H9 (cell line): Measurements from ENCODE around the gene MAP3K7. TPM values are rescaled to one million over a fixed set of nuclear protein-coding genes. Genes with fewer than 3 reads are reported as not detected.

ENCODE experiments used
- DNase-seq: peaks from one replicate; pipeline ENCODE4 v3.0.0-alpha.2; 2017
- H2AFZ ChIP-seq: one replicate; pipeline ENCODE4 v1.6.1; 2013; ENCODE audit warnings: mild to moderate bottlenecking, low read length, control low read depth, moderate library complexity
- H2AK5ac ChIP-seq: 2 replicates; pipeline ENCODE4 v1.6.1; 2013; ENCODE audit warnings: low read length, control low read depth, mixed read lengths; ENCODE audit not compliant: insufficient read length
- H2BK120ac ChIP-seq: one replicate; pipeline ENCODE4 v1.6.1; 2013; ENCODE audit warnings: low read depth, mild to moderate bottlenecking, low read length, control low read depth, inconsistent platforms; ENCODE audit not compliant: poor library complexity, severe bottlenecking
- H2BK12ac ChIP-seq: 2 replicates; pipeline ENCODE4 v1.6.1; 2013; ENCODE audit warnings: low read length, control low read depth, mixed read lengths, low read depth; ENCODE audit not compliant: insufficient read length
- H2BK15ac ChIP-seq: 2 replicates; pipeline ENCODE4 v1.6.1; 2013; ENCODE audit warnings: low read depth, low read length, control low read depth
- H2BK20ac ChIP-seq: one replicate; pipeline ENCODE4 v1.6.1; 2013; ENCODE audit warnings: low read depth, mild to moderate bottlenecking, low read length, control low read depth, inconsistent platforms; ENCODE audit not compliant: poor library complexity, severe bottlenecking
- H2BK5ac ChIP-seq: 2 replicates; pipeline ENCODE4 v1.6.1; 2013; ENCODE audit warnings: low read length, control low read depth, mixed read lengths; ENCODE audit not compliant: insufficient read length
- H3K14ac ChIP-seq: 2 replicates; pipeline ENCODE4 v1.6.1; 2013; ENCODE audit warnings: low read length, control low read depth; ENCODE audit not compliant: insufficient read depth
- H3K18ac ChIP-seq: 2 replicates; pipeline ENCODE4 v1.6.1; 2013; ENCODE audit warnings: low read depth, mild to moderate bottlenecking, mixed read lengths, low read length, control low read depth; ENCODE audit not compliant: insufficient read length
- H3K23ac ChIP-seq: 2 replicates; pipeline ENCODE4 v1.6.1; 2013; ENCODE audit warnings: low read length, control low read depth, mixed read lengths, low read depth; ENCODE audit not compliant: insufficient read length
- H3K23me2 ChIP-seq: 2 replicates; pipeline ENCODE4 v1.6.1; 2013; ENCODE audit warnings: low read depth, mild to moderate bottlenecking, mixed read lengths, low read length, control low read depth; ENCODE audit not compliant: insufficient read length, poor library complexity, severe bottlenecking
- H3K27ac ChIP-seq: 2 replicates; pipeline ENCODE4 v1.5.1; 2013; ENCODE audit warnings: low read length, control low read depth, mixed read lengths, low read depth; ENCODE audit not compliant: insufficient read length
- H3K27me3 ChIP-seq: 2 replicates; pipeline ENCODE4 v1.6.1; 2013; ENCODE audit warnings: low read length, control low read depth, inconsistent platforms; ENCODE audit not compliant: insufficient read depth
- H3K4ac ChIP-seq: 2 replicates; pipeline ENCODE4 v1.6.1; 2013; ENCODE audit warnings: low read depth, mild to moderate bottlenecking, control low read depth, inconsistent platforms, low read length, moderate library complexity
- H3K4me1 ChIP-seq: 2 replicates; pipeline ENCODE4 v1.6.1; 2013; ENCODE audit warnings: low read length, control low read depth, inconsistent platforms; ENCODE audit not compliant: insufficient read depth
- H3K4me2 ChIP-seq: 2 replicates; pipeline ENCODE4 v1.6.1; 2013; ENCODE audit warnings: low read length, control low read depth, mixed read lengths; ENCODE audit not compliant: insufficient read length, insufficient read depth
- H3K56ac ChIP-seq: 2 replicates; pipeline ENCODE4 v1.6.1; 2013; ENCODE audit warnings: low read depth, mild to moderate bottlenecking, mixed read lengths, low read length, control low read depth; ENCODE audit not compliant: insufficient read length
- H3K79me1 ChIP-seq: 2 replicates; pipeline ENCODE4 v1.6.1; 2013; ENCODE audit warnings: low read depth, mild to moderate bottlenecking, moderate library complexity, low read length, control low read depth, inconsistent platforms; ENCODE audit not compliant: insufficient read depth, poor library complexity, severe bottlenecking
- H3K79me2 ChIP-seq: 2 replicates; pipeline ENCODE4 v1.6.1; 2013; ENCODE audit warnings: low read length, control low read depth, inconsistent platforms; ENCODE audit not compliant: insufficient read depth
- H3K9ac ChIP-seq: 2 replicates; pipeline ENCODE4 v1.6.1; 2013; ENCODE audit warnings: low read length, control low read depth, mixed read lengths; ENCODE audit not compliant: insufficient read length; ENCODE audit errors: extremely low read depth
- H3K9me3 ChIP-seq: one replicate; pipeline ENCODE4 v1.6.1; 2013; ENCODE audit warnings: low read depth, low read length, inconsistent platforms; ENCODE audit not compliant: control insufficient read depth
- H3T11ph ChIP-seq: one replicate; pipeline ENCODE4 v1.6.1; 2013; ENCODE audit warnings: mild to moderate bottlenecking, low read length, control low read depth, inconsistent platforms
- H4K20me1 ChIP-seq: one replicate; pipeline ENCODE4 v1.6.1; 2013; ENCODE audit not compliant: control insufficient read depth, insufficient read length, insufficient read depth
- H4K5ac ChIP-seq: 2 replicates; pipeline ENCODE4 v1.6.1; 2013; ENCODE audit warnings: low read depth, mild to moderate bottlenecking, mixed read lengths, low read length, control low read depth; ENCODE audit not compliant: insufficient read length
- H4K8ac ChIP-seq: replicated peaks from 2 replicates; pipeline ENCODE4 v1.6.1; 2013; ENCODE audit warnings: low read length, control low read depth, mixed read lengths, low read depth; ENCODE audit not compliant: insufficient read length
- H4K91ac ChIP-seq: 2 replicates; pipeline ENCODE4 v1.6.1; 2013; ENCODE audit warnings: low read depth, mild to moderate bottlenecking, moderate library complexity, mixed read lengths, low read length, control low read depth; ENCODE audit not compliant: insufficient read length
- H3K27ac Mint-ChIP-seq, 3 experiments: 2 replicates in 2 of 3; 3 replicates in 1 of 3; pipeline ENCODE4 v1.8.0; 2020 to 2021; ENCODE audit warnings: mixed read lengths in 3 of 3, mild to moderate bottlenecking in 1 of 3, moderate library complexity in 1 of 3
- H3K27me3 Mint-ChIP-seq: 2 replicates; pipeline ENCODE4 v1.8.0; 2021; ENCODE audit warnings: low read depth, mild to moderate bottlenecking, moderate library complexity, mixed read lengths
- H3K36me3 Mint-ChIP-seq, 3 experiments: 2 replicates in 2 of 3; 3 replicates in 1 of 3; pipeline ENCODE4 v1.8.0; 2020 to 2021; ENCODE audit warnings: low read depth in 3 of 3, mixed read lengths in 3 of 3; ENCODE audit not compliant: insufficient read depth in 1 of 3
- H3K4me1 Mint-ChIP-seq, 2 experiments: 2 replicates each; pipeline ENCODE4 v1.8.0; 2020; ENCODE audit warnings: mixed read lengths in 2 of 2
- H3K4me3 Mint-ChIP-seq, 2 experiments: 2 replicates in 1 of 2; 3 replicates in 1 of 2; pipeline ENCODE4 v1.8.0; 2020 to 2021; ENCODE audit warnings: mild to moderate bottlenecking in 2 of 2, mixed read lengths in 2 of 2, moderate library complexity in 1 of 2
- H3K9me3 Mint-ChIP-seq, 2 experiments: 2 replicates in 1 of 2; 3 replicates in 1 of 2; pipeline ENCODE4 v1.8.0; 2020; ENCODE audit warnings: mild to moderate bottlenecking in 2 of 2, mixed read lengths in 2 of 2, moderate library complexity in 1 of 2
- CTCF ChIP-seq: fragments of 200-600 bp; sonication (generic); conservative IDR thresholded peaks from 3 replicates; pipeline ENCODE4 v1.8.0; 2021; ENCODE audit warnings: antibody characterized with exemption, mild to moderate bottlenecking
- whole genome bisulfite sequencing: extraction: QIAGEN DNeasy Blood & Tissue Kit; methylation state at CpG from one replicate; pipeline ENCODE4 v1.1.7; 2013; ENCODE audit warnings: missing lambda C conversion rate, low lambda C conversion rate, mixed read lengths; ENCODE audit not compliant: insufficient read length; ENCODE audit errors: extremely low coverage; 5-methylcytosine and 5-hydroxymethylcytosine counted together
- total RNA-seq: library from RNA; stranded (reverse); gene quantifications from 2 replicates; pipeline ENCODE4 v1.2.1, GENCODE V29; 2021

Gene MAP3K7
- total RNA-seq, 1 experiment from 2014 or later, result 31.3 TPM

GRCh38 chr6:90492369-90492768 lies 94.5 kb downstream of the MAP3K7 start:
- H2BK5ac ChIP-seq, result no peak overlapping the region
- Mint-ChIP-seq H3K27ac (no peak overlapping the region), H3K9me3 (no peaks in the 10 kb centered on the region), H3K4me3 (no peak overlapping the region), H3K27me3 (no peaks in the 10 kb centered on the region), H3K36me3 (peaks cover 0 to 3% (median 2%) of the 10 kb centered on the region in 3 experiments; a peak in 1 of 7 replicates), H3K4me1 (peaks cover 56 to 66% of the 10 kb centered on the region in 2 experiments)
- no peak for DNase-seq
- no peak overlapping the region for H4K5ac ChIP-seq
- no peak overlapping the region for H2AFZ ChIP-seq
- H2BK20ac ChIP-seq, result no peak overlapping the region
- no peak for TF ChIP-seq CTCF
- no peak overlapping the region for H3K18ac ChIP-seq
- no peak overlapping the region for H3K27ac ChIP-seq
- no peak overlapping the region for H3K4me2 ChIP-seq
- H3K9ac ChIP-seq, result no peak overlapping the region
- H3K79me1 ChIP-seq, result no peaks in the 10 kb centered on the region
- H2AK5ac ChIP-seq, result no peak overlapping the region
- H3K23me2 ChIP-seq, result peaks cover 2% of the 10 kb centered on the region
- no peak overlapping the region for H2BK15ac ChIP-seq
- H3K27me3 ChIP-seq, result no peaks in the 10 kb centered on the region
- H2BK12ac ChIP-seq, result no peak overlapping the region
- H3K9me3 ChIP-seq, result no peaks in the 10 kb centered on the region
- no CpG with 5 or more reads among the region's 1 CpG for WGBS
- peaks cover 17% of the 10 kb centered on the region for H3K4me1 ChIP-seq
- no peaks in the 10 kb centered on the region for H3K79me2 ChIP-seq
- no peak overlapping the region for H3K4ac ChIP-seq
- no peak overlapping the region for H3K14ac ChIP-seq
- no peaks in the 10 kb centered on the region for H4K20me1 ChIP-seq
- no peak overlapping the region for H3T11ph ChIP-seq
- H4K91ac ChIP-seq, result no peak overlapping the region
- no peak overlapping the region for H3K23ac ChIP-seq
- H2BK120ac ChIP-seq, result no peak overlapping the region
- H4K8ac ChIP-seq, result no peak overlapping the region
- no peak overlapping the region for H3K56ac ChIP-seq
